Hepatic stellate cell (primary cell): Measurements from ENCODE around the gene PSD2.

Source experiments
- DNase-seq: peaks from one replicate; pipeline ENCODE4 v3.0.0; 2011; ENCODE audit warnings: low spot score

PSD2 gene

DNA sequence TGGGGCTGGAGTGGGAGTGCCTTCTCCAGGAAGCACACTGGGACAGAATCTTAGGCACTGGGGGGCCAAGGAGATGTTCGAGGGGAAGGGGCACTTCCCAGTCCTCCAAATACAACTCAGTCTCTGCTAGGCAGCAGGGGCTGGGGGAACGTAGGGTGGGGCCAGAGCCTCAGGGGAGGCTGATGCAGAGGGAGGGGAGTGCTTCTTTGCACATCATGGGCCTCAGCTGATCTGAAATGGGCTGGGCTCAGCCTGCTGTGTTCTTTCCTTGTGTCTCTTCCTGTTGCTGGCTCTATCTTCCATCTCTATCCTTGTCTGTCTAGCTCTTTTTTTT lies 15.6 kb downstream of the PSD2 start:
- no peak for DNase-seq

DNA sequence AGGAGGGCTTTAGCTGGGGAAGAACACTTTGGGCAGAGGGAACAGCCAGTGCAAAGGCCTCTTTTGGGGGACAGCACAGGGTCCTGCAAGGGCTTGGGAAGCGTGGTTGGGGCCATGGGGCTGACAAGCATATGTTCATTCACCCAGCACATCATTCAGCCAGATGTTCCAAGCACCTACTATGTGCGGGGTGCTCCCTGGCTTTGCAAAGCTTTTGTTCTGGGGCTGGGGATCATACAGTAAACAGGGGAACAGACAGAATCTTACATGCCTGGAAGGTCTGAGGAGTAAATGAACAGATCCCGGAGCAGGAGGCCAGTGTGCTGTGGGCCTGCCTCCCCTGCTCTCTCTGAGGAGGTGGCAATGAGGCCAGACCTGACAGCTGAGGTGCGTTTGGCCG lies 16.7 kb downstream of the PSD2 start:
- DNase-seq = no peak

- DNase-seq = no peak
These were observed 17.5 kb downstream of the PSD2 start for GRCh38 chr5:139812836-139813805.

DNA sequence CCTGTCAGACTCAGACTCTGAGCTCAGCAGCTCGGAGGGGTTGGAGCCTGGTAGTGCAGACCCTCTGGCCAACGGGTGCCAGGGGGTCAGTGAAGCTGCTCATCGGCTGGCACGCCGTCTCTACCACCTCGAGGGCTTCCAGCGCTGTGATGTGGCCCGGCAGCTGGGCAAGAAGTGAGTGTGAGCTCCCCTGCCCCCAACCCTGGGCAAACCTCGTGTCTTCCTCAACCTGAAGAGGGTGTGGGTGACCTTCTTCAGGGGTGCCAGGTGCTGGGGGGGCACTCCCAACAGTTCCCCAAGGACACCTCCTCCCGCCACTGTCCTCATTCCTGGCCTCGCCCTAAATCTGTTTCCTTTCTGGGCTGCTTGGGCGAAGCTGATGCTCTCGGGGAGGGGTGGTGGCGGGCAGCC lies 18.6 kb downstream of the PSD2 start:
- DNase-seq = no peak

DNA sequence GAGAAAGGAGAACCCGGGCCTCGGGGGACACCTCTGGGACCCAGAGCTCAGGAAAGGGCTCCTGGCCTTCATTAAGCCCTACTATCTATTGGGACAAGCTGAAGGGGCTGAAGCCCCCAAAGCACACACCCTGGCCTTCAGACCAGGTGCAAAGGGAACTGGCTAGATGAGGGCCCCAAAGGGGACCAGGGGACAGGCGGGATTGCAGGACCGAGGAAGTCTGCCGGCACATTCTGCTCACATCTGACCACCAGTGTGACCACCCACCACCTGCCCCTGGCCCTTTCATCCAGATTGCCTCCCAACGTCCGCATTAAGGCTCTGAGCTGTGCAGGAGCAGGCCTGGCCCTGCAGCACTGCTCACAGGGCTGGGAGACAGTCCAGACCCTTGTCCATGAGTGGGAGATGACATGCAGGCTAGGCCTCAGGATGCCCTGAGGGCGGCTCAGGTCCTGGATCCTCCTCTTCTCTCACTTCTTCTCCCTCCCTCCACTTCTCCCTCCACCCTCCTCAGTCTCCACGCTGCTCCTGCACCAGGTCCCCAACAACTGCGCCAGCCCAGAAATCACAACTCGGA lies 19.2 kb downstream of the PSD2 start:
- DNase-seq = no peak

DNA sequence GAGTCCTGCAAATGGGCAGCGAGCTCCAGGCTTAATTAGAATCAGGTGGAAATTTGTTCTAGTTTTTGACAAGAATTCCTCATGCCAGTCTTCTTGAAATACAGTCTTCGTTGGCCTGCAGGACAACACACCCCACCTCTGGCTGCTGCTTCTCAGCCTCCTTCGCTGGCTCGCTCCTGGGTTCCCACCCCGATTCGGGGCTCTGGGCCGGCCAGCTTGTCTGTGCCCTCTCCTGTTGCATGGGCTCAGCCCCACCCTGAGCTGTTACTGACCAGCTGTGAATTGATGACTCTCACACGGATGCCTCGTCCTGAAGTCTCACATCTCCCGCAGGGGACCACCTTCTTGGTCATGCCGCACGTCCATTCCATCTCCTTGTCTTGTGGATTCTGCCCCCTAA lies 21.0 kb downstream of the PSD2 start:
- DNase-seq = no peak

- DNase-seq = no peak
These were observed 21.8 kb downstream of the PSD2 start for GRCh38 chr5:139817362-139817761.

DNA sequence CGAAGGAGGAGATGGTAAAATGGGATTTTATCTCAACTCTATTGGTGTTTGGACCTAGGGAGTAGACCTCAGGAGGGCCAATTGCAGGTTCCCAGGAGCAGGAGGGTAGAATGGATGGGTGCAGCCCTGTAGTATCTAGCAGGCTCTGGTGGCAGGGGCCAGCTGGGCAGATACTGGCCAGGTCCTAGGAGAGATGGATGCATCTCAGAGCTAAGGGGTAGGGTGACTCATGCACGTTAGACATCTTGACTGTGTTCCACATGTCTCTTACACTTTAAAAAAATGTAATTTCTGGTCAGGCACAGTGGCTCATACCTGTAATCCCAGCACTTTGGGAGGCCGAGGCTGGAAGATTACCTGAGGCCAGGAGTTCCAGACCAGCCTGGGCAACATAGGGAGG lies 22.4 kb downstream of the PSD2 start:
- DNase-seq = no peak

DNA sequence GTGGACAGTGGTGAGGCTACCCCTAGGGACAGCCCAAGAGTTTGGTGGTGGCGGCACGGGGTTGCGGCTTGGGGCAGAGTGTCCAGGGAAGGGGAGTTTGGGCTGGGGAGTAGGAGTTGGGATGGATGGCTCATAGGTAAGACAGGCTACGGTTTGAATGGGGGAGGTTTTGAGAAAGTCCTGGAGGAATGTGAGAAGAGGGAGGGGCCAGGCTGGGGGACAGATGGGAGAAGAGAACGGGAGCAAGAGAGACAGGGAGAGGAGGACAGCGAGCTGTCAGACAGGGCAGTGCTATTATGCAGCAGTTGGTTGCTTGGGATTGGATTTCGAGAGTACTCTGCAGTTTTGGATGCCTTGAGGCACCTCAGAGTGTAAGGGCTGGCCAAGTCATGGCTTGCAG lies 24.5 kb downstream of the PSD2 start:
- DNase-seq = no peak

DNA sequence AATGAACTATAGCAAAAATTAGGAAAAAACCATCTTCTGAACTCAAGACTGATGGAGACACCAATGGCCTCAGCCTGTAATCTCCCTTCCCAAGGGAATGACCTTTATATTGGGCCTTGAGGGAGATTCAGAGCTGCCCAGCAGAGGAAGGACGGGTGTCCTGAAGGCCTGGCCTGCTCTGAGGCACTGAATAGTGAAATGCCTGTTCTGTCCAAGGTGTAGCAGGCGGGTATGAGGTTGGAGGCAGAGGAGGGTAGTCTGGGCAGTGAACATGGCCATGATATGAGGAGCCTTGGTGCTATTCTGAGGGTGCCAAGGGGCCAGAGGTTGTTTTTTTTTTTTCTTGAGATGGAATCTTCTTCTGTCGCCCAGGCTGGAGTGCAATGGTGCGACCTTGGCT lies 25.0 kb downstream of the PSD2 start:
- no peak for DNase-seq

DNA sequence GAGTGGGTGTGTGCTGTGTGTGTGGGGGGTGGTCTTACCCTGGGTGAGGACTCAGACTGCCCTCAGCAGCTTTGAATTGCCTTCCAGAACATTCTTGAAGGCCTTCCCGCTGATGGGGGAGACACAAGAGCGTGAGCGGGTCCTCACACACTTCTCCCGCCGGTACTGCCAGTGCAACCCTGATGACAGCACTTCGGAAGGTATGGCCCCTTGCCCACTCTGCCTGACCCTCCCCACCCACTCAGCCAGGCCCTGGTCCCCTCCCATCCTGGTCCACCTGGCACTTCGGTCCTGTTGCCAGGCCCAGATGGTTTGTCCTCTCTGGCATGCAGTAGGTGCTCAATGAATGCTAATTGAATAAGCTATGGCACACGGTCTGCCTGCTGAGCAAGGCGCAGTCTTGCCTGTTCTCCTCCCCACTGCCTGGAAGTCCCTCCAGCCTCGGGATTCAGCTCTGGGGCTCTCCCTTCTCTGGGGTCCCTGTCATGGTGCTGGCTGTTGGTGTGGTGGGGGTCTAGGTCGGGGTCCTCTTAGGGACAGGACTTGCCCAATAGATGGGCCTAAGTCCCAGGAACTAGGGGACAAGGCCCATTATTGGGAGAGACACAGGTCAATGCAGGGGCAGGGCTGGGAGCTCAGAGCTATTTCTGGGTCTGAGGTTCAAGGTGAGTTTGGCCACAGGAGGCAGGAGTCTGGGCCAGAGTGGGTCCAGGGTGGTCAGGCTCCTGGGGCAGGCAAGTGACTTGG lies 26.4 kb downstream of the PSD2 start:
- no peak for DNase-seq

DNA sequence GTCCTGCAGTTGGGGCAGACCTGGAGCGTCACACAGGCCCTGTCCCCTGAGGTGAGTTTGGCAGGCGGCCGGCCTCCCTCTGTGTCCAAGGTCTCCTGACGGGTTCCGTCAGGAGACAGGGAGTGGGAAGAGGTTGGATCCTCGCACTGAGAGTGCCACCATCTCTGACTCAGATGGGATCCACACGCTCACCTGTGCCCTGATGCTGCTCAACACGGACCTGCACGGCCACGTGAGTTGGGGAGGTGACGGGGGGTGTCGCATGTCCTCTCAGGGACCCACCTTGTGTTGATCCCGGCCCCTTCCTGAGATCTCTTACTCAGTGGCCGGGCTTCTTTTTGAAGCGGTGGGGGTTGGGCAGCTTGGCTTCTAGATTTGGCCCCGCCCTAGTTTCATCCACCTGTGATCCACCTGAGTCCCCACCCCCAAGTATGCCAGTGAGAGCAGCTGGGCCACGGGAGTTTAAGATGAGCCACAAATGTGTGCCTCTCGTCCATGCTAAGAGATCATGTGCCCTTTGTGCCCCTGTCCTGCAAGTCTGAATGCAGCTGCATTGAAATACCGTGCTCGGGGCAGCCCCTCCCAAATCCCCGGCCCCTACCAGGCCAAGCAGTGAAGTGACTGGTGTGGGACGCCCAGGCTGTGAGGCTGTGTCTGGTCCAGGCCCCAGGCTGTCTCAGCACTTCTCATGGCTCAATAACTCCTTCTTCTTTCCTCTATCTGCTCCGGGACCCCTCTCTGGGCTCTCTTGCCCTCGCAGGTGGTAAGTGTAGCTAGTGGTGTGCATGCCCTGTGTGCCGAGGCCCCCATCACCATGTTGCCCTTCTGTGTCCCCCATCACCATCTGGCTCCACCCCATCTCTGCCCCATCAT lies 27.2 kb downstream of the PSD2 start:
- DNase-seq = no peak

DNA sequence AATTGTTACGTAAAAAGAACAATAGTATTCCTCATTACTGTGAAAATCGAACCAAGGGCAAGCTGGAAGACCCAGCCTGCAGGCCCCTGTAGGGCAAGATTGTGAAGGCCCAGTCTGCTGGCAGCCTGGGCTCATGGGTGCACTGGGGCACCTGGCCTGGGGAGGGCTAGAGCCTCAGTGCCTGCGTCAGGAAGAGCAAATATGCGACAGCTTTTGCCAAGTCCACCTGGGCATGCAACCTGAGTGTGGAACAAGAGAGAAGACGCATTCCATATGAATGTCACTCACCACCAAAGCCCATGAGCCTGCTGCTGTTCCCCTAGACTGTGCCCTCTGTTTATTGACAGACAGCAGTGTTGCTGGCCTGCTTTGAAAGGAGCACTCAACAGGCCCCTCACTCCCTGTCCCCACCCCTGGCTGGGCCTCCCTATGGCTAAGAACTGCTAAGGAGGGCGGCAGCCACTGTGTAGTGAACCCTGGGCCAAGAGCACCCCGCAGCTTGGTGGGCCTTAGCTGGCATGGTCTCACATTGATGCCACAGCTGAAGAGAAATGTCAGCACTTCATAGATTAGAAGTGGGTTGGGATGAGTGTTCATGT lies 28.2 kb downstream of the PSD2 start:
- no peak for DNase-seq

DNA sequence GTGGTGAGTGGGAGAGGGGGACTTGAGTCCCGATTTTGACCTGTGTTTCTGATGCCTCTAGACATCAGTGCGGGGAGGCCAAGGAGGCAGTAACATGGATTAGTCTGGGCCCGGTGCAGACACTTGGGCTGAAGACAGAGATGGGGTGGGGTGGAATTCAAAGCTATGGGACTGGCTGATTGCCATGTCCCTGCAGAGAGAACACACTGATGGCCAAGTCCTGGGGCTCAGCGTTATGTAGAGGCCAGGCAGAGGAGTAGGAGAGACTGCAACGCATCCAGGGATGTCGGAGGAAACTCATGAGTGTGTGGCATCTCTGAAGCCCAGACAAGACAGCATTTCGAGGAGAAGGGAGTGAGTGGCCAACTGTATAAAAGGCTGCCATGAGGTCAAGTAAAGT lies 30.1 kb downstream of the PSD2 start:
- no peak for DNase-seq

DNA sequence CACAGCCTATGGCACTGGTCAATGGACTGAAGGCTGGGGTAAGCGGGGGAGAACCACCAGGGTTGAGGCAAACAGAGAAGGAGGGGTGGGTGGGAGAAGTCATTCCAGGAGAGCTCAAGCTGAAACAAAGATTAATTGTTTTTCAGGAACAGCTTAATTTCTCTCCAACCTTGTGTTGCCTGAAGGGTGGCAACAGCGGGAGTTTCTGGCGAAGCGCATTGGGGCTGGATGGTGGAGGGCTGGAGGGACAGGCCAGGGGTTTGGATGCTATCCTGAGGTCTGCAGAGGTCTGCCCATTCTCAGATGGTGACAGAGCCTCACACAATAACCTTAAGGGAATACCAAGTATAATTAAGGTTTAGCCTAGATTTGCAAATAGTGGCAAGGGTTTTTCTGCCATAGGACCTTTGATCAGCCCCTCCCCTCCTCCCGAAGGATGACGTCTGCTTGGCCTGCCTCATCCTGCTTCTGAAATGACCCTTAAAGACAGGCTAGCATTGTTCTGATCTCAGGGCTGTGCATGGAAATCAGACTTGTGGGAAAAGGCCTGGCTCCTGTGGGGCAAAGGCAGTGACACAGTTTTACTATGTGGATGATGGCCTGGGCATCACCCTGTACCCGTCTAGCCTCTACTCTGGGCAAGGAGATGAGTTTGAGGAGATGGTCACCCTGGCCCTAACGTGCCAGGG lies 32.7 kb downstream of the PSD2 start:
- no peak for DNase-seq

DNA sequence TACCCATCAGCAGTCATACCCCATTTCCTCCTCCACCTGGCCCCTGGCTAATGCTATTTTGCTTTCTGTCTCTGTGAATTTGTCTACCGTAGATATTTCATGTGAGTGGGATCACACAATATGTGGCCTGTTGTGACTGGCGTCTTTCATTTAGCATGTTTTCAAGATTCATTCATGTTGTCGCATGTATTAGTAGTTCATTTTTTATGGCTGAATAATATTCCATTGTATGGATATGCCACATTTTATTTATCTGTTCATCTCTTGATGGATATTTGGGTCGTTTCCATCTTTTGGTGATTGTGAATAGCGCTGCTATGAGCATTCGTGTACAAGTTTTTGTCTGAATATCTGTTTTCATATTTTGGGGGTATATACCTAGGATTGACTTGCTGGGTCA lies 33.9 kb downstream of the PSD2 start:
- no peak for DNase-seq

GRCh38 chr5:139831624-139832023 lies 36.0 kb downstream of the PSD2 start:
- DNase-seq = no peak

GRCh38 chr5:139833525-139833924 lies 37.9 kb downstream of the PSD2 start:
- no peak for DNase-seq

- no peak for DNase-seq
These were observed 40.0 kb downstream of the PSD2 start for GRCh38 chr5:139835656-139836055.

DNA sequence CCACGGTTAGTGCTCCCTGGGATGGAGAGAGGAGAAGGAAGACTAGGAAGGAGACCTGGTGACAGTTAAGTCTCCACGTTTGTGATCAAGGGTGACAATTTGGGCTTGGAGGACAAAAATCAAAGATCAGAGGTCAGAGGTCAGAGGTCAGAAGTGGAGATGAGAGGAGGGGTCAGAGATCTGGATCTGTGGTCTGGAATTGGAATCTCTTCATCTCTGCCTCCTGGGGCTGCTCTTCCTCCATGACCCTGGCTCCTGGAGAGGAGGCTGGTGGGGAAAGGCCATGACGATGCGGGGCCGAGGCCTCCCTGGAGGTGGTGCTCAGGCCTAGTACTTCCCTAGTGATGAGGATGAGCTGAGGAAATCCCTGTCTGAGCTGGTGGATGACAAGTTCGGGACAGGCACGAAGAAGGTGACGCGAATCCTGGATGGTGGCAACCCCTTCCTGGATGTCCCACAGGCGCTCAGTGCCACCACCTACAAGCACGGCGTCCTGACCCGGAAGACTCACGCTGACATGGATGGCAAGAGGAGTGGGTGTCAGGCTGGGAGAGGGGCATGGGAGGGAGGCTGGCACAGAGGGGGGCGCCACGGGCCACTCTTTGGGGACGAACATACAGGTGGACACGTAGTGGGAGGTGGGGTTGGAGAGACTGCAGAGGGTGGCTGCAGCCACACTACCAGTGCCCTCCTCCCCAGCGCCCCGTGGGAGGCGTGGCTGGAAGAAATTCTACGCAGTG lies 41.0 kb downstream of the PSD2 start:
- no peak for DNase-seq
